ENCODE data around the gene BTBD2.

Gene BTBD2

DNA sequence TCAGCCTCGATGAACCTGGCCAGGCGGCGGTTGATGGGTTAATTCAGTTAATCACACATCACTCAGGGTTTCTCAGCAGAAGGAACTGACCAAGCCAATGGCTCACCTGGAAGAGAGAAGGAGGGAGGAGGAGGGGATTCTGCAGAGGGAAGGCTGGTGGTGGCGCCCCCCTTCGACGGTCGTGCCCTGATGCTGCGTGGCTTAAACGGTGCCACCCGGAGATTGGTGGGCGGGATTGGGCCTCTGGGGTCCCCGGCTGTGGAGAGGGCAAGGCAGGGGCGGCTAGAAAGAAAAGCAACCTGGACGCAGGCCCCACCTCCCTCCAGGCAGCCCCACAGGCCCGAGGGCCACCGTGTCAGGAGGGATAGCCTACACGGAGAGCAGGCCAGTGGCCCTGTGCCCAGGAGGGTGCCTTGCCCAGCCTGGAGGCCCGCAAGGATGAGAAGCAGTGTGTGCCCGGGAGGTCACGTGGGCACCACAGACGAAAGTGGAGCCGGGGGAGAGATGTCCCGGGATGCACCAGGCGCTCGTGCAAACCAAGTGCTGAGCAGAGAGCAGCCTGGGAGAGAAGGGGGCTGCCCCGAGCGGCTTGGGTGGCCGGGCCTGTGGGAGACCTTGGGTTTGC, 58.5 kb downstream of the BTBD2 start:
- no peak for DNase-seq

DNA sequence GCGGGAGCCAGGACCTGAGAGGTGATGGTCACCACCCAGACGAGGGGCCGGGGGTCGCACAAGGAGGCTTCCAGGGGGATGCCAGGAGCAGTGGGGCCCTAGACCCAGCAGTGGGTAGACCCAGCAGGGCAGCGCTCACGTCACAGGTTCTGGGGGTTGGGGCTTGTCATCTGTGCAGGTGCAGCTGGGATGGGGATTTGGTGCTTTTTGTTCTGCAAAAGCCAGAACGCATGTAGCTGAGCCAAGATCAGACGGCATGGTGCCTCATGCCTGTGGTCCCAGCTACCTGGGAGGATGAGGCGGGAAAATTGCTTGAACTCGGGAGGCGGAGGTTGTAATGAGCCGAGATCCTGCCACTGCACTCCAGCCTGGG, 59.4 kb downstream of the BTBD2 start:
- no peak for DNase-seq

DNA sequence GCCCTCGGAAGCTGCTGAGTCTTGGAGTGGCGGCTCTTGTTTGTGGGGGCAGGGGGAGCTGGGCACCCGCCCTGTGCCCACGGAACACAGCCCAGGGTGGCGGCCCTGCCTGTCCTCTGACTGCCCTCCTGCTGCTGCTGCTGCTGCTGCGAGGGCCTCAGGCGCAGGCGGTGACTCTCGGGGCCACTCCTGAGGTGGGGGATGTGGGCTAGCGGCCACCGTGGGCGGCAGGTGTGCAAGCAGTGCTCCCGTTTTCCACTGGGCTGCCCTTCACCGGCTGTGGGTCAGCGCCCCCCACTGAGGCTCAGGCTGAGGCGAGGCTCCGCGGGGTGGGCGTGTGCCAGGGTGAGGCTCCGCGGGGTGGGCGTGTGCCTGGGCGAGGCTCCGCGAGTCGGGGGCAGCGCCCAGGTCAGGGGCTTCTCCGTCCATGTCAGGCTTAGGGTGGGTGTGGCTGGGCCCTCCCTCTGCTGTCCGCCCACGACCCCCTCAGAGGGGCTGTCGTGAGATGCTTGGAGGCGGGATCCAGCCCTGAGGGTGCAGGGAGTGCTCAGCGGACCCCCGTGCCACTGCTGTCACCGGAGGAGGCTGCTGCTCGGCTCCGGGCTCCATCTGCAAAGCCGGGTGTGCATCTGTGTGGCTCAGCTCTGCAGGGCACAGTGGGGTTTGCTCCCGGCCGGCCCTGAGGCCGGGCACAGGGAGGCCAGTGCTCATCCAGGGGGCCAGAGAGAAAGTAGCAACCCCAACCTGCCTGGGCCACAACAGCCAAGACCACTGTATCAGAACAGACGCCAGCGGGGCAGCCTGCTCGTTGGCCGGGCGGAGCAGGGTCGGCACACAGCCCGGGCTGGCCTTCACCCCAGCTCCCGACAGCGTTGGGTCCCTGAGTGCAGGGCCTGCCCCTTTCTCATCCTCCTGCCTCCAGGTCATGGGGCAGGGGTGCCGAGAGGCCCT, 60.1 kb downstream of the BTBD2 start:
- no peak for DNase-seq

DNA sequence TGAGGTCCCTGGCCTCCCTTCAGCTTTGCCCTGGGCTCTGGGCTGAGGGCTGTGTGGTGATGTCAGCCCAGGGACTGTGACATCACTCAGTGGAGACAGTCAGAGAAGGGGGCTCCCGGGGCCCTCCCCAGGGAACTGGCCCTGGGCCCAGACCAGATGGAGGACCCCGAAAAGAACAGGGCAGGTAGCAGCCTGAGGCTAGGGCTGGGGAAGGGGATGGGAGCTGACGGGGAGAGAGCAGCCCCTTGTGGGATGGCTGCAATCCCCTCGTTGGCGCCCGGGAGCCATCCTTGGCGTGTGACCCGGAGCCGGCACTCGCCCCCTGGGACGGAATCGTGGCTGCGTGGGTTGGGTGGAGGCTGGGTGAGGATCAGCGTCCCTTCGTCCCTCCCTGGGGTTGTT, 61.0 kb downstream of the BTBD2 start:
- DNase-seq = no peak

DNA sequence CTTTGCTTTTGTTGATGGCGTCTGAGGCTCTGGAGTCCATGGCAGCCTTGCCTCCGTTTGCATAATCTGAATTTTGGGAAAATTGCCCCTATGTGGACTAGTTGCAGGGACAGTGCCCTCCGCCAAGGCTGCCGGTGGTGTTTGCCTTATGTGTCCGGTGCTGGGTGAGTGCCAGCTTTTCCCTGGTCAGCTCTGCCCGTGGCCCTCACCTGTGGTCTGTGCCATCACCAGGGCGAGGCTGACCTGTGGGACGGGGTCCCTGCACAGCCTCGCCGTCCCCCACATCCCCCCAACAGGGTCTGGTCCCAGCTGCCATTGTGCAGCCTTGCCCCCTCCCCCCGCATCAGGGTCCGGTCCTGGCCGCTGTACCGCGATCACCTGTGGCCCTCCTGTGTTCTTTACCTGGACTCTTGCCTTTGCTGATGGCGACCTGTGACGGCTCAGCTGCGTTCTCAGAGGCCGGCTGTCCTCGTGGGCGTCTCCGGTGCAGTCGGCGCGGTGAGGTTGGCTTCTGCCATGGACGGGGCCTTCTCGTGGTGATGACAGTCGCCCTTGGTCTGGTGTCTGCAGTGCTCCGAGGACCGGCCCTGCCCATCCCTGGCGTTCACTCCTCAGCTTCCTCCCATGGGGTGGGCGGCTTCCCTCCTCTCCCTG, 61.9 kb downstream of the BTBD2 start:
- DNase-seq = no peak

DNA sequence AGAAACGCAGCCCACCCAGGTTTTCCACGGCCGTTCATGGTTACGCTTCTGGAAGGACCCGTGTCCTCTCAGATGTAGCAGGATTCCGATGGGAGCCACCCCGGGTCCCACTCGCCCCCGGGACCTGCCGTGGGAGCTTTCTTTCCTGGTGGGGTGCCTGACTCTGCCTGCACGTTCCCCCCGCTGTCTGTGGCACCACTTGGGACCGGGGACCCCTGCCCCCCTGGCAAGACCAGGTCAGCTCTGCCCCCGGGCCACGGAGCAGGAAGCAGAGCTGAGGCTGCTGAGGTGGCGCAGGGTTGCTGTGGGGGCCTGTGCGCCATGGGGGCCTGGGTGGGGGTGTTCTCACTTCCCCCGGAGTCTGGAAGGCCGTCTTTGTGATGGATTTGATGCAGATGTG, 62.5 kb downstream of the BTBD2 start:
- no peak for DNase-seq

DNA sequence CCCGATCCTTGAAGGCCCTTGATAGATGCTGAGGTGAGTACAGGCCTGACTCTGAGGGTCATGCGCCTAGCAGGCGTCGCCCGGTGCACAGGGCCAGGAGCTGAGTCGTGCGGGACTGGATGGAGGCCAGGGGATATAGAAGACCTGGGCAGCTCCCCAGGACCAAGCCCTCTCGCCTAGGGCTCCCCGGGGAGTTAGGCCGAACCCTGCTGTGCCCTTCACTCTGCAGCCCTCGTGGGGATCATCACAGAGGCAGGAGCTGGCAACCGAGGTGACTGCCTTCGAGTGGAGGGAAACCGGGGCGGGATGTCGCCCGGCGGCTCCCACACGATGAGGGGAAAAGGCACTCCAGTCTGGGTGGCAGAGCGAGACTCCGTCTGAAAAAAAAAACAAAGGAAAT, 62.9 kb downstream of the BTBD2 start:
- DNase-seq = no peak

DNA sequence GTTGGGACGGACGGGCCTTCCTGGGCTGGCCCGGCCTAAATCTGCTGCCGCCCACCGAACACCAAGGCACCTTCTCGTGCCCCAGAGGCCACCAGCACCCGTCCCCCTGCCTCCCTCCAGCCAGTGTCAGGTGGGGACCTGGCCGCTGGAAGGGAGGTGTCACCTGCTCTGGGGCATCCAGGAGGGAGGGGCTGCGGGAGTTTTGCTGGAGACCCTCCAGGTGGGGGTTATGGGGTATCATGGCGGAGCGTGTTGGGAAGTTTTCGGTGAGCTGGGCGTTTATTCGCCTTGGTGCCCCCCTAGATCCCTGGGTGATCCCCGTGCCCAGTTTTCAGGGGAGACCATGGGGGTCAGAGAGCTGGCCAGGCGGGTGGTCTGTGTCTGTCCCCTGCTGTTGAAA, 64.9 kb downstream of the BTBD2 start:
- DNase-seq = no peak

DNA sequence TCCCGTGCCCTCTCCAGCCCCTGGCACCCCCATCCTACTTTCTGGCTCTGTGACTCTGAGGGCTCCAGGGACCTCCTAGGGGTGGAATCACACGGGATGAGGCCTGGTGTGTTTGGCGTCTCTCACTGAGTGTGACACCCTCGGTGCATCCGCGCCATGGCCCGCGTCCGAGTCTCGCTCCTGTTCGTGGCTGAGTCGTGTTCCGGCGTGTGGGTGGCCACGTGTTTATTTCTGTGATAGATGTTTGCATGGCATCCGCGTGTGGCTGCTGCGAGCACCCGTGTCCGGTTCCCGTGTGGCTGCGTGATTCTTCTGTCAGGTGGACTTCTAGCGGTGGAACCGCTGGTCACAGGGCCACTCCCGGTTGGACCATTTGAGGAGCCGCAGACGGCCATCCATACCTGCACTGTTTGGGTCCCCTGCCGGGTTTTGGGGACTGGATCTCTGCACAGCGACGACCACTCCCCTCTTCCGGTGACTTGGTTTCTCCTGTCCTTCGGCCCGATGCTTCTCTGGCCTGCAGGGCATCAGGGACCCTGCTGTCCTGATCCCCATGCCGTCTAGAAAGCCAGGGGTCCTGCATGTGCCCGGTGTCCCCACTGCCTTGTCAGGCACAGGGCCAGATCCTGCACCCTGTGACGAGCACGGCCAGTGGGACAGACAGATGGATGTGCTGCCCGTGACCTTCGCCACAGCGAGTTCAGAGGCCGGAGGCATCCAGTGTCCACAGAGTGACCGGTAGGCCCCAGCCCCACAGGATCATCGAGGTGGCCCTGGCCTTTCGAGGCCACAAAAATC, 66.0 kb downstream of the BTBD2 start:
- no peak for DNase-seq

DNA sequence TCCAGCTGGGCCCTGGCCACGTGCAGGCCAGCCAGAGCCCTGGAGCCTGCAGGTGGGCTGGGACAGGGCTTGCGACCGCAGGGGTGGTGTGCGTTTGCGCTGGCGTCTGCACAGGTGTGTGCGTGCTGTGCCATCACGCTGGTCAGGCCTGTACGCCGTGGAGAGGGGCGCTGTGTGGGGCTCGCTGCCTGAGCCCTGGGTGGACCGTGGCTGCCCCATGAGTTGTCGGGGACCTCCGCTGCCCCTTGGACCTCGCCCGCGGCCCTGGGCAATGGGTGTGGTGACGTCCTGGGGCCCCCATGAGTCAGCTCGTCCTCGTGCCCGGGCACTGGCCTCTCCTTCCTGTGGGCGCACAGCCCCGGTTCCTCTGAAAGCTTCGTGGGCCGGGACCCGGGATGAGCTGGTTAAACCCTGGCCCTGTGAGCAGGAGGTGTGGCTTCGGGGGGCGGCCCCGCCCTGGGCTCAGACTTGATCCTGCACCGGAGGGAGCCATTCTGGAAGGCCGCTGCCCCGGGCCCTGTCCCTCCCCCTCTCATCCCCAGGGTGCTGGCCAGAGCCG, 67.8 kb downstream of the BTBD2 start:
- no peak for DNase-seq

DNA sequence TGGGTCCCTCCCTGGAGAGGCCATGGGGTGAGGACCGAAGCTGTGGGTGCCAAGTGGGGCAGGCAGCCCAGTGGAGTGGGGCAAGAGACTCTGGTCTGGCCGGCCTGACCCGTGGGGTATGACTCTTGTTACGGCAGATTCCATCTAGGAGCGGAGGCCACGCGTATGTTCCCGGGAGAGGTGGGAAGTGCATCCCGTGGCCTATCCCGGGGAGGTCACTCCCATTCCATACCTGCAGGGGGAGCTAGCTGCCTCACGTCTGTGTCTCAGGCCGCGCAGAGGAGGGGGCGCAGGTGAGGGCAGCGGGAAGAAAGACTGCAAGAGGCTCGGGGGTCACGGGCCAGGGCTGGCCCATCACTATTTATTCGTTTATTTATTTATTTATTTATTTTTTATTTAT, 69.6 kb downstream of the BTBD2 start:
- DNase-seq = no peak

DNA sequence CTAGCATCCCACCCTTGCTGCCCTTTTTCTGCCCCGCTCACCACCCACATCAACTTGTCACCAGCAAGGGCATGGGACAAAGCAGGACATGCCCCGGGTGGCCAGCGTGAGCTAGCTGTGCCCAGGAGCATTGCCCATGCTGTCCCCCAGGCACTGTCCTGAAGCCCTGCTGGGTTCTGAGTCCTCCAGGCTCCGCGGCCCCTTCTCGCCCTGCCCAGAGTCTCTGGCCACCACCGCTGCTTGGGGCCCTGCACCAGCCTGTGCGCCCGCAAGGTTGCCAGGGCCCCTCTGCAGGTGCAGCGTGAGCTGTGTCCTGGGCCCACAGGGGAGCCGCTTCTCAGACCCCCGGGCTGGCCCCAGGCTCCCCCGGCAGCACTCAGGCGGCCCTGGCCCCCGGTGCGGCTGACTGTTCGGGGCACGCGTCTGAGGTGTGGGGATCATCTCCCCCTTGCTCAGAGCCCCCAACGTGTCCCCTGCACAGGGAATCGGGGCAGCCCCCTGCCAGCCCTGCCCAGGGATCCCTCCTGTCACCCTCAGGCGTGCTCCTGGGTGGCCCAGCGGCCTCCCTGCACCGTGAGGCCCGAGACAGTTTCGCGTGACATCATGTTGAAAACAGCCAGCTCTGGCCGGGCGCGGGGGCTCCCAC, 70.5 kb downstream of the BTBD2 start:
- no peak for DNase-seq

DNA sequence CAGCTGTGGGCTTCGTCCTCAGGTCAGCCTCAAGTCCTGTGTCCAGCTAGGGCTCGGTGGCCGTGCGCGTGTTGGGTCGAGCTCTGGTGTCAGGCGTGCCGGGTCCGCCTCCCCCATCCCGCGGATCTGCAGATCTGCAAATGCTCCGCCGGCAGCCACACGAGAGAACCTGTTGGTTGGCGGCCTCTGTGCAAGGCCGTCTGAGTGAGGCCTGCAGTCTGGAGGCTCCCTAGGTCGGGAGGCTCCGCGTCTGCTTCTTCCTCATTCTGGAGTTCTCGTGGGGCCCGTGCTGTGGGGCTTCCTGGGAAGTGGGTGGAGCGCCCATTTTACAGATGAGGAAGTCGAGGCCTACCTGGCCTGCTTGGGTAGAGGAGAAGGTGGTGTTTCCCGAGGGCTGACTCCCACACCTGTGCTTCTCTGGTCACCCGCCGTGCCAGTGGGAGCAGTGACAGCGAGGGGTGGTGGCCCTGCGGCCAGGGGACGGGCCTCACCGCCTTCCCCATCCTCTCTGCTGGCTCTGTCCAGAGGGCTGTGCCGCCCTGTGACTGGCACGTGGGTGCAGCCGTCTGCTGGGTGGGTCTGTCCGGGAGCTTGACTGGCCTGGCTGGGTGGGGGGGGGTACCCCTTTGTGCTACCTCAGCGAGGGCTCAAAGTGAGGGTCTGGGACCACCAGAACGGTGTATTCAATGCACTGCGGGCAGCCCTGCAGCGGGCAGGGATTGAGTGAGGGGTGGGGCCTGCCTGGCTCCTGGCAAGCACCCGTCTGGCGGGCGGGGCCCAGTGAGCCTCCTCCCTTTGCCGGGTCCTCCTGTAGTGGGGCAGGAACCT, 71.2 kb downstream of the BTBD2 start:
- no peak for DNase-seq

DNA sequence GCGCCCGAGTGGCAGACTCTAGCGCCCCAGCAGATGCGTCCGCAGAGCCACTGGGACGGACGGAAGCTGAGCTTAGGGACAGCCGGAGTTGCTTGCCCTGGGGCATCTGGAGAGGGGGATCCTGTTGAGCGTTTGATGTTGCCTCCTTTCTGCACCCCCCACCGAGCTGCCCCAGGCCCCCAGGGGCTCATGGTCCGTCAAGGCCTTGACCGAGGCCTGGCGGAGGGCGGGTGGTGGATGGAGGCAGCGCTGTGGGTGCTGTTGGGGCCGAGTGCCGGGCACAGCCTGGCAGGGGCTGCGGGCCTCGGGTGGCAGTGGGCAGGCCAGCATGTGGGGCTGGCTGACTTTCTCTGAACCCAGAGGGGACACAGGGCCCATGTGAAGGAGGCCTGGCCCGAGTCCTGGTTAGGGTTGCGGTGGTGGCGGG, 71.8 kb downstream of the BTBD2 start:
- no peak for DNase-seq

DNA sequence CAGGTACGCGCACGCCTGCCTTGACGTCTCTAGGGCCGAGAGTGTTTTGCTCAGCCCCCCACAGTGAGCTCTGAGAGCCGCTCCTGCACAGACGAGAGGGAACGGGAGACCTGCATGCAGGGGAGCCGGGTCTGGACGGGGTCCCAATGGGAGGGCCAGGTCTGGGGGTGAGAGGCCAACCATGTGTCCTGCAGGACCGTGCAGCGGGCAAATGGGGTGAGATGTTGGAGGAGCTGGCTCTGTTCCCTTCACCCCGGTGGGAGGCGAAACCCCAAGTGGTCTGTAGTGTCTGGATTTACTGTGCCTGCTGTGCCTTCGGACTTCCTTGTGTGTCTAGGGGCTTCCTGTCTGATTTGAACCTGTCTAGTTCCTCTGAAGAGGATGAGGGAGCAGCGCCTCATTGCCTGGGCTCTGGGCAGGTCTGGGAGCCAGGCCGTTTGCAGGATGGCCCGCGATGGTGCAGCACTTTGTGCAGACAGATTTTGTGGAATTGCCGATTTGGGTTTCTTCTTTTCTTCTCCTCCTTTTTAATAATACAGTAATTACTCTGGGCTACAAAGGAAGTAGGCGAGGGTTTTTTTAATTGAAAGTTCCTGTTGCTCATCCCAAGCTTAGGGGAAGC, 72.5 kb downstream of the BTBD2 start:
- DNase-seq = no peak

DNA sequence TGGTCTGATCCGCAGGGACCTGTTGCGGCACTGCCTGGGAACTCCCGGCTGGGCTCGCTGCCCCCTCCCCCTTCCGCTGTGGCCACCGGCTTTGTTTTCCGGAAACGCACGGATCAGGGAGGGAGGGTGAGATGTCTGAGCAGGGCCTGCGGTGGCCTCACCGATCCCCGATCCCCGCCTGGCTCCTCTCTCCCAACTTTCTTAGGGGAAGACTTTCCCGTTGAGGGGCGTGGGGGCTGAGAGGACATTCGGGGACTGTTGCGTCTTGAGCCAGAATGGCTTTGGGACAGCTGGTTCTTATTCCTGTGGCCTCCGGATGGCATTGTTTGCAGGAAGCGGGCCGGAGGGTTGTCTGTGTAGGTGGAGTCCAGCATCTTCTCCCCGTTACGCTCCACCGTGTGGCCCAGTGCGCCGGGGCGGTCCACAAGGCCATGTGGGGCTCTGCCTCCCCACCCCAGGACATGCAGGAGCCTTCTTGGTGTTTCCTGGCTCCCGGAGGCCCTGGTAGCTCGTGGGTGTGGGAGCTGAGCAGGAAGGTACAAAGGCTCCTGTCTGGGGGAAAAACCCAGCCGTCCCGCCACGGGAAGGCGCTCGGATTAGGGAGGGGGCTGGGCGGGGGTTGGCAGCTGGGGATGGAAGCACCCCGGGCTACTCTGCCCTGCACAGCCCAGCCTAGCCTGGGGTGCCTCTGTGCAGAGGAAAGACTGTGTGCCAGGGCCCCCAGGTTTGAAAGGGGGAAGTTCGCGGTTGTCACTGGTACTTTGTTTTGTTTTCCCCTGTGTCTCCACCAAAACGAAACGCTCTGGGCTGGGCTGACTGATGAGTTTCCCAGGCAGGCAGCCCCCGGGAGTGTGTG, 73.2 kb downstream of the BTBD2 start:
- peak; percentile 63 for DNase-seq

DNA sequence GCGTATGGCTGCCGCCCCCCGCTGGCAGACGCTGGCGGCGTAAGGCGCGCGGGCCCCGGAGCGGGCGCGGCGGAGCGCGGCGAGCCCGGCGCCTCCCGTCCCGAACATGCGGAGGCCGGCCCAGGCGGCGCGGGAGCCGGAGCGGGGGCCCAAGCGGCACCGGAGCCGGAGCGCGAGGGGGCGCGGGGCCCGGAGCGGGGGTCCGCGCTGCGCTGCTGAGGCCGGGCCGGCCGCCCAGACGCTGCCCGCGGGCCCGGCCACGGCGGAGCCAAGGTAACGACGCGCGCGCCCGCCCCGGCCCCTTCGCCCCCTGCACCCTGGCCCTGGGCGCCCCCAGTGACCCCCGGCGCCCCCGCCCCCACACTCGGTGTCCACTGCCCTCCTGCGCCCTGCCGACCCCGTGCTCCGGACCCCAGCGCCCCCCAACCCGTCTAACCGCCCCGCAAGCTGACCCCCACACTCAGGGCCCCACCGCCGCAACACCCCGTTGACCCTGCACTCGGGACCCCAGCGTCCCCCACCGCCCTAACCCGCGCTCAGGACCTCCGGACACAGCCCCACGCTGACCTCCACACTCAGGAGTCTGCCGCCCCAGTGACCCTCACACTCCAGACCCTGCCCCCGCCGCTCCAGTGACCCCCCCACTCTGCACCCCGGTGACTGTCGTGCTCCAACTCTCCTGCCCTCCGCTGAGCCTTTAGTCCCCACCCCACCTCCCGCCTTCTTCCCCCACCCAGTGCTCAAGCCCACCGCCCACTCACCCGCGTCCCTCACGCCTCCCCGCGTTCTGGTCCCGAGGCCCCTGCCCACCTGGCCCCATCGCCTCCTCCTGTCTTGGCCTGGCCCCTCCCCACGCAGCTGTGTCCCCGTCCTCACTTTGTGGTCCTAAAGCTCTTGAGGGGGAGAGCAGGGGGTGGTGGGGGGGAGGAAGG, 74.1 kb downstream of the BTBD2 start, which contains the start of gene CSNK1G2:
Gene CSNK1G2, plus strand, starts transcription at position 27 of the 932 bp plus-strand sequence. CDS start 28,601 bp downstream, outside the sequence.
- DNase-seq = peak; percentile 39

DNA sequence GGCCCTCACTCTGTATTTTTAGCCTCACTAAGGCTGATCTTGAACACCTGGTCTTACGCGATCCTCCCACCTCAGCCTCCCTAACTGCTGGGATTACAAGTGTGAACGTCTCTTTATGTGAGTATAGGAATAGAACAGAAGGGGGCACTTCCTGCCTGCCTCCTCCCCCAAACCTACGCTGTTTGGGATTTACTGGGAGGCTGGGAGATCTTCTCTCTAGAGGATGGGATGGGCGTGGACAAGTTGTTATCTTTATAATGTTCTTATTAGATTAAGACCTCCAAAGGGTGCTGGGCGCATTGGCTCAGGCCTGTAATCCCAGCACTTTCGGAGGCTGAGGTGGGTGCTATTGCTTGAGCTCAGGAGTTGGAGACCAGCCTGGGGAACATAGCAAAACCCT, 77.4 kb downstream of the BTBD2 start:
- no peak for DNase-seq

Data from activated CD8-positive, alpha-beta memory T cell treated with anti-CD3 and anti-CD28 coated beads, Interleukin-2, amount 50 U/mL, for 4 hours (primary cell).